ENCODE measurements around the gene EPN2.

The EPN2 gene

DNA sequence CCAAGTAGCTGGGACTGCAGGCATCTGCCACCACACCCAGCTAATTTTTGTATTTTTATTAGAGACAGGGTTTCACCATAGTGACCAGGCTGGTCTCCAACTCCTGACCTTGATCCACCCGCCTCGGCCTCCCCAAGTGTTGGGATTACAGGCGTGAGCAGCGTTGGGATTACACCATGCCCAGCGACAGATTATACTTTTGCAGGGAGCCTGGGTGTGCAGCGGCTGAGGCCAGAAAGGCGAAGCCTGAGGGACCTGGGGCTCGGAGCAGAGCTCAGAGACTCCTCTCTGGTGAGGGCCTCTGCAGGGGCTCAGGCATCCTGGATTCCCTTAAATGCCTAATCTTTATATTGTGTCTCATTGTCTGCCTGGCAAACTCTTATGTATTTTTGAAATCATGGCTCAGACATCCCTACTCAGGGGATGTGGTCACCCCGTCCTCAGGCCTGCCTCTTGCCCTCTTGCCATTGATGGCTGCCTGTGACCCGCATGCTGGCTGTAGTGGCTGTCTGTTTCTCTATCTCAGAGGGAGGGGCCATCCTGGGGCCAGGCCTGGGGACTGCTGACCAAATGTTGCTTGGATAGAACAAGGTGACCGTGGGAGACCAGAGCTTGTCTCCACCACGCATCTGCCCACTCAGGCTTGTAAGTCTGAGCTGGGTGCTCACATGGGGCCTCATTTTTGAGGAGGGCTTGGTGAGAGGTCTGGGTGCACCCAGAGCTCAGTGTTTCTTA lies 82.8 kb downstream of the EPN2 start:
- no peak overlapping the region for H3K4me3 ChIP-seq (ENCODE audit: low read length)
- TF ChIP-seq, protein P1, sequence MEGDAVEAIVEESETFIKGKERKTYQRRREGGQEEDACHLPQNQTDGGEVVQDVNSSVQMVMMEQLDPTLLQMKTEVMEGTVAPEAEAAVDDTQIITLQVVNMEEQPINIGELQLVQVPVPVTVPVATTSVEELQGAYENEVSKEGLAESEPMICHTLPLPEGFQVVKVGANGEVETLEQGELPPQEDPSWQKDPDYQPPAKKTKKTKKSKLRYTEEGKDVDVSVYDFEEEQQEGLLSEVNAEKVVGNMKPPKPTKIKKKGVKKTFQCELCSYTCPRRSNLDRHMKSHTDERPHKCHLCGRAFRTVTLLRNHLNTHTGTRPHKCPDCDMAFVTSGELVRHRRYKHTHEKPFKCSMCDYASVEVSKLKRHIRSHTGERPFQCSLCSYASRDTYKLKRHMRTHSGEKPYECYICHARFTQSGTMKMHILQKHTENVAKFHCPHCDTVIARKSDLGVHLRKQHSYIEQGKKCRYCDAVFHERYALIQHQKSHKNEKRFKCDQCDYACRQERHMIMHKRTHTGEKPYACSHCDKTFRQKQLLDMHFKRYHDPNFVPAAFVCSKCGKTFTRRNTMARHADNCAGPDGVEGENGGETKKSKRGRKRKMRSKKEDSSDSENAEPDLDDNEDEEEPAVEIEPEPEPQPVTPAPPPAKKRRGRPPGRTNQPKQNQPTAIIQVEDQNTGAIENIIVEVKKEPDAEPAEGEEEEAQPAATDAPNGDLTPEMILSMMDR (conservative IDR thresholded peaks at IDR 0.05; ENCODE audit: low read length), result no peak
- DNase-seq (ENCODE audit: low read depth), result no peak

DNA sequence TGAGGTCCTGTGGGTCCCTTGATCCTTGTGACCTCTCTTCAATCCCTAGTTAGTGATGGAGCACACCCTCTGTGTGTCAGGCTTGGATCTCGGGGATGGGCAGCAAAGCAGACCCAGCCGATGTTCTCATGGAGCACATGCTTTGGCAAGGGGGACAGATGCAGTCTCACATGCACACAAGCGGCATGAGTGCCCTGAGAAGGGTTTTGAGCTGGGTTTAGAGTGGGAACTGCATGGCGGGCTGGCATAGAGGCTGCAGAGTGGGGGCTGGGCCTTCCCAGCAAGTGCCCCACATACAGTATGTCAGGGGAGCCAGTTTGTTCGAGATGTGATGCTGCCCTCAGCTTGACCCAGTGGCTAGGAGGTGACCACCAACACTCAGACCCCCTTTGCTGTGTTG lies 83.7 kb downstream of the EPN2 start:
- no peak for DNase-seq (ENCODE audit: low read depth)
- no peak overlapping the region for H3K4me3 ChIP-seq (ENCODE audit: low read length)
- TF ChIP-seq, protein P1 (conservative IDR thresholded peaks at IDR 0.05; ENCODE audit: low read length), result no peak

- no peak for DNase-seq (ENCODE audit: low read depth)
- no peak overlapping the region for H3K4me3 ChIP-seq (ENCODE audit: low read length)
- TF ChIP-seq, protein P1 (conservative IDR thresholded peaks at IDR 0.05; ENCODE audit: low read length), result no peak
These were observed 84.4 kb downstream of the EPN2 start for GRCh38 chr17:19321481-19322128.

DNA sequence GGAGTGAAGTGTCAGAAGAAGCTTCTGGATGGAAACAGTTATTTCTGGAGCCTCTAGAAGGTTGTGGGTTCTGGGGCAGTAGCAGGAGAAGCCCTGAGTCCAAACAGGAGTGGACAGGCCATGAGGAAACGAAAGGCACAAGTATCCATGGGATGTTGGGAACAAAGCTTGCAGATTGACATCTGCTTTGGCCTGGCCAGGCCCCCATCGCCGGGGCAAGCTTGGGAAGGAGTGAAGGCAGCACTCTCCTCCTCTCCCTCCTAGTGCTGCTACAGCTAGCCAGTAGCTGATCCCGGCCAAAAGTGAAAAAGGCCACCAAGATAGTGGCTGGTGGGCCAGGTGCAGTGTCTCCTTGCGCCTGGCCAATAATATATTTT lies 85.0 kb downstream of the EPN2 start:
- TF ChIP-seq, protein P1 (conservative IDR thresholded peaks at IDR 0.05; ENCODE audit: low read length), result no peak
- no peak for DNase-seq (ENCODE audit: low read depth)

GRCh38 chr17:19322861-19323260 lies 85.7 kb downstream of the EPN2 start:
- DNase-seq (ENCODE audit: low read depth), result no peak
- H3K4me3 ChIP-seq (ENCODE audit: low read length), result no peak overlapping the region
- TF ChIP-seq, protein P1 (conservative IDR thresholded peaks at IDR 0.05; ENCODE audit: low read length), result no peak

More for the DNA sequence above, 85.0 kb downstream of the EPN2 start:
- no peak overlapping the region for H3K4me3 ChIP-seq (ENCODE audit: low read length)

DNA sequence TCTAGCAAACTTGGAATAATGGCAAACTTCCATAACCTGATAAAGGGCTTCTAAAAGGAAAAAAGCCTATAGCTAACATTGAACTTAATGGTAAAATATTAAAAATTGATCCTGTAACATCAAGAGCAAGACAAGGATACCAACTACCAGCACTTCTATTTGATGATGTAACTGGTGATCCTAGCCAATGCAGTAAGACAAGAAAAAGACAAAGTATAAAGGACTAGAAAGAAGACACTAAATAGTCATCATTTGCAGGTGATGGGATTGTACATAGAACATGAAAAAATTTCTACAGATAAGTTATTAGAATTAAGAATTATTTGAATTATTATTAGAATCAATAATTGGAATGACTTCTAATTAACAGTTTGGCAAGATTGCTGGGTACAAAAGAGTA lies 88.4 kb downstream of the EPN2 start:
- no peak overlapping the region for H3K4me3 ChIP-seq (ENCODE audit: low read length)
- TF ChIP-seq, protein P1 (conservative IDR thresholded peaks at IDR 0.05; ENCODE audit: low read length), result no peak
- DNase-seq (ENCODE audit: low read depth), result no peak
